ENCODE results near the gene IRAK2.
"Not testable (repeated sequence)": the region's sequence is repeated elsewhere in the genome, so short reads cannot be mapped to it uniquely, and the experiment has no call there.

The IRAK2 gene

DNA sequence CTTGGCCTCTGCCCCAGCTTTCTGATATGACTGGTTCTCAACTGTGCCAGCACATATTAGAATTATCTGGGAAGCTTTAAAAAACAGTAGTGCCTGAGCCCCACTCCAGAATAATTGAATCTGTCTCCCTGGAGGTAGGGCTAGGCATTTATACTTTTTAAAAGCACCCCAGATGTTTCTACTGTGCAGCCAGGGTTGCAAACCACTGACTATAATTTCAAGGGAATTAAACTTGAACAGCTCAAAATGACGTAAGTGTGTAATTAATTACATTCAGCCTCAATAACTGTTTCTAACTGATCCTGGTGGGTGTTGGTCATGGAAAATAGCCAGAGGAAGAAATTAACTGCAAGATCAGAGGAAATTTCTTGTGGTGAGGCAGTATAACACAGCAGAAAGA, 4.4 kb upstream of the IRAK2 start:
- no peaks in the 10 kb centered on the region for H3K36me3 ChIP-seq (ENCODE audit: insufficient read depth, low read length)
- no peaks in the 10 kb centered on the region for H3K27me3 ChIP-seq (ENCODE audit: insufficient read depth, low read length, poor library complexity)
- TF ChIP-seq, protein P1, sequence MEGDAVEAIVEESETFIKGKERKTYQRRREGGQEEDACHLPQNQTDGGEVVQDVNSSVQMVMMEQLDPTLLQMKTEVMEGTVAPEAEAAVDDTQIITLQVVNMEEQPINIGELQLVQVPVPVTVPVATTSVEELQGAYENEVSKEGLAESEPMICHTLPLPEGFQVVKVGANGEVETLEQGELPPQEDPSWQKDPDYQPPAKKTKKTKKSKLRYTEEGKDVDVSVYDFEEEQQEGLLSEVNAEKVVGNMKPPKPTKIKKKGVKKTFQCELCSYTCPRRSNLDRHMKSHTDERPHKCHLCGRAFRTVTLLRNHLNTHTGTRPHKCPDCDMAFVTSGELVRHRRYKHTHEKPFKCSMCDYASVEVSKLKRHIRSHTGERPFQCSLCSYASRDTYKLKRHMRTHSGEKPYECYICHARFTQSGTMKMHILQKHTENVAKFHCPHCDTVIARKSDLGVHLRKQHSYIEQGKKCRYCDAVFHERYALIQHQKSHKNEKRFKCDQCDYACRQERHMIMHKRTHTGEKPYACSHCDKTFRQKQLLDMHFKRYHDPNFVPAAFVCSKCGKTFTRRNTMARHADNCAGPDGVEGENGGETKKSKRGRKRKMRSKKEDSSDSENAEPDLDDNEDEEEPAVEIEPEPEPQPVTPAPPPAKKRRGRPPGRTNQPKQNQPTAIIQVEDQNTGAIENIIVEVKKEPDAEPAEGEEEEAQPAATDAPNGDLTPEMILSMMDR (IDR thresholded peaks at IDR 0.05; ENCODE audit: borderline replicate concordance, extremely low read depth, low read length, poor library complexity, severe bottlenecking), result no peak
- no peak for TF ChIP-seq EZH2 (IDR thresholded peaks at IDR 0.05; ENCODE audit: borderline replicate concordance, low read depth, low read length, severe bottlenecking)

DNA sequence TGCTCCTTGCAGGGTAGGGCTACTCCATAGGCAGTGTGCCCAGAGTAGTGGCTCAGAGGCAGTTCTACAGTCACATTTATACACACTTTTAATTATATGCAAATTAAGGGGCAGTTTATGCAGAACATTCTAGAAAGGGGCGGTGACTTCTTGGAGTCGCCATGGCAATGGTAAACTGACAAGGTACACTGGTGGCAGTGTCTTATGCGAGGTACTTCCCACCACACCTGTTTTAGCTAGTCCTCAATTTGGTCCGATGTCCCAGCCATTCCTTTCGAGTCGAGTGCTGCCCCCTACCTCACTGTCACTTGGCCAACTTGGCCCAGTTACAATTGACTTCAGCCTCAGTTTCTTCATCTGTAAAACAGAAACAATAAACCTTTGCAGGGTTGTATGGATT, 3.8 kb upstream of the IRAK2 start:
- Histone ChIP-seq H3K4me1 (ENCODE audit: insufficient read depth, low read length) (no peaks in the 10 kb centered on the region), H4K20me1 (ENCODE audit: insufficient read depth, low read length) (no peaks in the 10 kb centered on the region), H3K9me3 (ENCODE audit: insufficient read depth, low read length, severe bottlenecking) (no peaks in the 10 kb centered on the region), H3K27me3 (ENCODE audit: insufficient read depth, low read length, poor library complexity) (no peaks in the 10 kb centered on the region), H3K4me2 (ENCODE audit: insufficient read depth, low read length) (no peak overlapping the region), H3K4me3 (ENCODE audit: low read depth in 1 of 2, low read length in 2 of 2) (no peak overlapping the region), H3K79me2 (ENCODE audit: insufficient read depth, low read length) (no peaks in the 10 kb centered on the region), H3K36me3 (ENCODE audit: insufficient read depth, low read length) (no peaks in the 10 kb centered on the region), H2AFZ (ENCODE audit: low read depth, low read length) (no peak overlapping the region), H3K9ac (ENCODE audit: low read depth, low read length) (no peak overlapping the region), H3K27ac (ENCODE audit: low read length) (no peak overlapping the region)
- ATAC-seq (ENCODE audit: insufficient read depth, low read depth) (no peak), DNase-seq (no peak)
- TF ChIP-seq, protein P1 (IDR thresholded peaks at IDR 0.05; ENCODE audit: borderline replicate concordance, extremely low read depth, low read length, poor library complexity, severe bottlenecking), result no peak
- no peak for TF ChIP-seq EZH2 (IDR thresholded peaks at IDR 0.05; ENCODE audit: borderline replicate concordance, low read depth, low read length, severe bottlenecking)

More for the DNA sequence above, 4.4 kb upstream of the IRAK2 start:
- no peak overlapping the region for H2AFZ ChIP-seq (ENCODE audit: low read depth, low read length)
- H3K79me2 ChIP-seq (ENCODE audit: insufficient read depth, low read length), result no peaks in the 10 kb centered on the region
- no peak overlapping the region for H3K4me2 ChIP-seq (ENCODE audit: insufficient read depth, low read length)
- no peaks in the 10 kb centered on the region for H3K9me3 ChIP-seq (ENCODE audit: insufficient read depth, low read length, severe bottlenecking)
- ATAC-seq (ENCODE audit: insufficient read depth, low read depth) (no peak), DNase-seq (no peak)
- H3K4me1 ChIP-seq (ENCODE audit: insufficient read depth, low read length), result no peaks in the 10 kb centered on the region
- H3K4me3 ChIP-seq (ENCODE audit: low read depth in 1 of 2, low read length in 2 of 2), result no peak overlapping the region
- H3K9ac ChIP-seq (ENCODE audit: low read depth, low read length), result no peak overlapping the region
- no peak overlapping the region for H3K27ac ChIP-seq (ENCODE audit: low read length)
- no peaks in the 10 kb centered on the region for H4K20me1 ChIP-seq (ENCODE audit: insufficient read depth, low read length)

GRCh38 chr3:10162185-10162584, 2.5 kb upstream of the IRAK2 start:
- H3K9ac ChIP-seq (ENCODE audit: low read depth, low read length), result no peak overlapping the region
- H2AFZ ChIP-seq (ENCODE audit: low read depth, low read length), result no peak overlapping the region
- no peak overlapping the region for H3K4me3 ChIP-seq (ENCODE audit: low read depth in 1 of 2, low read length in 2 of 2)
- TF ChIP-seq, protein P1 (IDR thresholded peaks at IDR 0.05; ENCODE audit: borderline replicate concordance, extremely low read depth, low read length, poor library complexity, severe bottlenecking), result no peak
- TF ChIP-seq EZH2 (IDR thresholded peaks at IDR 0.05; ENCODE audit: borderline replicate concordance, low read depth, low read length, severe bottlenecking), result no peak
- no peak overlapping the region for H3K27ac ChIP-seq (ENCODE audit: low read length)
- H3K36me3 ChIP-seq (ENCODE audit: insufficient read depth, low read length), result no peaks in the 10 kb centered on the region
- H3K9me3 ChIP-seq (ENCODE audit: insufficient read depth, low read length, severe bottlenecking), result no peaks in the 10 kb centered on the region
- ATAC-seq (ENCODE audit: insufficient read depth, low read depth) (no peak), DNase-seq (no peak)
- H4K20me1 ChIP-seq (ENCODE audit: insufficient read depth, low read length), result no peaks in the 10 kb centered on the region
- H3K27me3 ChIP-seq (ENCODE audit: insufficient read depth, low read length, poor library complexity), result no peaks in the 10 kb centered on the region
- no peaks in the 10 kb centered on the region for H3K4me1 ChIP-seq (ENCODE audit: insufficient read depth, low read length)
- H3K4me2 ChIP-seq (ENCODE audit: insufficient read depth, low read length), result no peak overlapping the region
- no peaks in the 10 kb centered on the region for H3K79me2 ChIP-seq (ENCODE audit: insufficient read depth, low read length)

GRCh38 chr3:10164201-10164545, 546 bp upstream of the IRAK2 start:
- H4K20me1 ChIP-seq (ENCODE audit: insufficient read depth, low read length); H2AFZ ChIP-seq (ENCODE audit: low read depth, low read length); H3K4me2 ChIP-seq (ENCODE audit: insufficient read depth, low read length); ATAC-seq (ENCODE audit: insufficient read depth, low read depth); DNase-seq; H3K79me2 ChIP-seq (ENCODE audit: insufficient read depth, low read length); H3K36me3 ChIP-seq (ENCODE audit: insufficient read depth, low read length); H3K27ac ChIP-seq (ENCODE audit: low read length); H3K4me1 ChIP-seq (ENCODE audit: insufficient read depth, low read length); H3K4me3 ChIP-seq (ENCODE audit: low read depth in 1 of 2, low read length in 2 of 2); H3K9me3 ChIP-seq (ENCODE audit: insufficient read depth, low read length, severe bottlenecking); H3K9ac ChIP-seq (ENCODE audit: low read depth, low read length); H3K27me3 ChIP-seq (ENCODE audit: insufficient read depth, low read length, poor library complexity): not testable (repeated sequence)

Measured in DND-41 (cell line).